Measurements from ENCODE around the gene PHOSPHO2.

Gene PHOSPHO2

DNA sequence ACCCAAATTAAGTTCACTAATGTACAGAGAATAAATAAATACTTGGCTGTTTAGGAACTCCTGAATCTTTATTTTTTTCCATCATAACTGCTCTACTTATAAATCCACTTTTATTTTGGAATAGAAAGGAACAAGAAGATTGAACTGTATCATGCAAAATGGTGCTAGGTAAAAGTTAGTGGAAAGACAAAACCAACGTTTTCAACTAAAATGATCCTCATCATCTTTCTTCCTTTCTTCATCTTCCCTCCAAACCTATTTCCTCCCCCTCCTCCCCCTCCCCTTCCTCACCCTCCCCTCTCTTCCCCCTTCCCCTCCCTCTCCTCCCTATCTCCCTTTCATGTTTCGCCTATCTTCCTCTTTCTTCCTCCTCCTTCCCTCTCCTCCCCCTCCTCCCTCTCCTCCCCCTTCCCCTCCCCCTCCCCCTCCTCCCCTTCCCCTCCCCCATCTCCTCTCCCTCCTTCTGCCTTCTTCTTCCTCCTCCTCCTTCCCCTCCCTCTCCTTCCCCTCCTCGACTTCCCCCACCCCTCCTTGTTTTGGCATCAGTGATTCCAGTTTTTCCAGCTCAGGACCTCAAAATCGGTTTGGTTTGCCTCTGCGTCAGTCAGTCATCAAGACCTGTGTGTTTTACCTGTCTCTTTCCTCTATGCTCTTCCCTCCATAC, 44.4 kb downstream of the PHOSPHO2 start:
- Histone ChIP-seq H3F3A (ENCODE audit: control insufficient read depth, insufficient read depth) (peaks cover 7% of the 10 kb centered on the region; the same call in 1 of the 2 replicates), H4K20me1 (ENCODE audit: control insufficient read depth, insufficient read depth, low read depth, low read length) (peaks cover 3% of the 10 kb centered on the region; the same call in 1 of the 2 replicates), H3K36me3 (ENCODE audit: control insufficient read depth, low read length) (peaks cover 60% of the 10 kb centered on the region), H3K79me2 (ENCODE audit: control insufficient read depth, low read length) (peaks cover 49% of the 10 kb centered on the region), H3K9me2 (replicated peaks; ENCODE audit: control insufficient read depth, low read length) (no peaks in the 10 kb centered on the region), H3K4me2 (ENCODE audit: low read length) (no peak overlapping the region), H3K4me1 (ENCODE audit: control insufficient read depth, low read length) (peaks cover 33% of the 10 kb centered on the region), H3K4me3 (ENCODE audit: low read length) (no peak overlapping the region), H3K9me3 (ENCODE audit: control insufficient read depth, insufficient read depth, low read length) (no peaks in the 10 kb centered on the region), H3K27me3 (ENCODE audit: control insufficient read depth, low read length) (no peaks in the 10 kb centered on the region), H3K27ac (ENCODE audit: low read depth, low read length) (no peak overlapping the region)
- no peak for TF ChIP-seq EZH2phosphoT487 (IDR thresholded peaks at IDR 0.05; ENCODE audit: borderline replicate concordance, low read length)
- TF ChIP-seq, protein P1, sequence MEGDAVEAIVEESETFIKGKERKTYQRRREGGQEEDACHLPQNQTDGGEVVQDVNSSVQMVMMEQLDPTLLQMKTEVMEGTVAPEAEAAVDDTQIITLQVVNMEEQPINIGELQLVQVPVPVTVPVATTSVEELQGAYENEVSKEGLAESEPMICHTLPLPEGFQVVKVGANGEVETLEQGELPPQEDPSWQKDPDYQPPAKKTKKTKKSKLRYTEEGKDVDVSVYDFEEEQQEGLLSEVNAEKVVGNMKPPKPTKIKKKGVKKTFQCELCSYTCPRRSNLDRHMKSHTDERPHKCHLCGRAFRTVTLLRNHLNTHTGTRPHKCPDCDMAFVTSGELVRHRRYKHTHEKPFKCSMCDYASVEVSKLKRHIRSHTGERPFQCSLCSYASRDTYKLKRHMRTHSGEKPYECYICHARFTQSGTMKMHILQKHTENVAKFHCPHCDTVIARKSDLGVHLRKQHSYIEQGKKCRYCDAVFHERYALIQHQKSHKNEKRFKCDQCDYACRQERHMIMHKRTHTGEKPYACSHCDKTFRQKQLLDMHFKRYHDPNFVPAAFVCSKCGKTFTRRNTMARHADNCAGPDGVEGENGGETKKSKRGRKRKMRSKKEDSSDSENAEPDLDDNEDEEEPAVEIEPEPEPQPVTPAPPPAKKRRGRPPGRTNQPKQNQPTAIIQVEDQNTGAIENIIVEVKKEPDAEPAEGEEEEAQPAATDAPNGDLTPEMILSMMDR (IDR thresholded peaks at IDR 0.05; ENCODE audit: low read depth, low read length, poor library complexity, severe bottlenecking): no peak

GRCh38 chr2:169739351-169739750, 45.1 kb downstream of the PHOSPHO2 start:
- Histone ChIP-seq H4K20me1 (ENCODE audit: control insufficient read depth, insufficient read depth, low read depth, low read length) (peaks cover 3% of the 10 kb centered on the region; the same call in 1 of the 2 replicates), H3K4me1 (ENCODE audit: control insufficient read depth, low read length) (peaks cover 33% of the 10 kb centered on the region), H3K4me3 (ENCODE audit: low read length) (no peak overlapping the region), H3K27me3 (ENCODE audit: control insufficient read depth, low read length) (no peaks in the 10 kb centered on the region), H3K9me2 (replicated peaks; ENCODE audit: control insufficient read depth, low read length) (no peaks in the 10 kb centered on the region), H3K79me2 (ENCODE audit: control insufficient read depth, low read length) (peaks cover 48% of the 10 kb centered on the region), H3K36me3 (ENCODE audit: control insufficient read depth, low read length) (peaks cover 65% of the 10 kb centered on the region), H3K9me3 (ENCODE audit: control insufficient read depth, insufficient read depth, low read length) (no peaks in the 10 kb centered on the region), H3F3A (ENCODE audit: control insufficient read depth, insufficient read depth) (peaks cover 7% of the 10 kb centered on the region; the same call in 1 of the 2 replicates), H3K27ac (ENCODE audit: low read depth, low read length) (no peak overlapping the region), H3K4me2 (ENCODE audit: low read length) (no peak overlapping the region)
- no peak for TF ChIP-seq EZH2phosphoT487 (IDR thresholded peaks at IDR 0.05; ENCODE audit: borderline replicate concordance, low read length)
- TF ChIP-seq, protein P1 (IDR thresholded peaks at IDR 0.05; ENCODE audit: low read depth, low read length, poor library complexity, severe bottlenecking): no peak

GRCh38 chr2:169743549-169743948, 49.3 kb downstream of the PHOSPHO2 start:
- peaks cover 3% of the 10 kb centered on the region; the same call in 1 of the 2 replicates for H4K20me1 ChIP-seq (ENCODE audit: control insufficient read depth, insufficient read depth, low read depth, low read length)
- no peak overlapping the region for H3K27ac ChIP-seq (ENCODE audit: low read depth, low read length)
- no peaks in the 10 kb centered on the region for H3K4me1 ChIP-seq (ENCODE audit: control insufficient read depth, low read length)
- TF ChIP-seq, protein P1 (IDR thresholded peaks at IDR 0.05; ENCODE audit: low read depth, low read length, poor library complexity, severe bottlenecking): no peak
- no peak for TF ChIP-seq EZH2phosphoT487 (IDR thresholded peaks at IDR 0.05; ENCODE audit: borderline replicate concordance, low read length)
- H3F3A ChIP-seq (ENCODE audit: control insufficient read depth, insufficient read depth): no peaks in the 10 kb centered on the region
- peaks cover 10% of the 10 kb centered on the region for H3K79me2 ChIP-seq (ENCODE audit: control insufficient read depth, low read length)
- H3K27me3 ChIP-seq (ENCODE audit: control insufficient read depth, low read length): no peaks in the 10 kb centered on the region
- no peak overlapping the region for H3K4me3 ChIP-seq (ENCODE audit: low read length)
- peaks cover 65% of the 10 kb centered on the region for H3K36me3 ChIP-seq (ENCODE audit: control insufficient read depth, low read length)
- no peaks in the 10 kb centered on the region for H3K9me3 ChIP-seq (ENCODE audit: control insufficient read depth, insufficient read depth, low read length)
- no peak overlapping the region for H3K4me2 ChIP-seq (ENCODE audit: low read length)
- no peaks in the 10 kb centered on the region for H3K9me2 ChIP-seq (replicated peaks; ENCODE audit: control insufficient read depth, low read length)

Measured in DOHH2 (cell line).